Measurements from ENCODE around the gene MACF1. TPM values are rescaled to one million over a fixed set of nuclear protein-coding genes. Genes with fewer than 3 reads are reported as not detected.

The MACF1 gene
- total RNA-seq, 1 experiment from 2014 or later: 190 TPM

GRCh38 chr1:39422614-39423013 lies 218.1 kb downstream of the MACF1 start:
- Histone ChIP-seq H3K9ac (ENCODE audit: extremely low read depth, insufficient read length, low read length) (no peak overlapping the region), H3T11ph (ENCODE audit: low read length) (no peak overlapping the region), H2BK20ac (ENCODE audit: low read depth, low read length, poor library complexity, severe bottlenecking) (no peak overlapping the region), H4K20me1 (ENCODE audit: control insufficient read depth, insufficient read depth, insufficient read length) (no peaks in the 10 kb centered on the region), H3K23ac (ENCODE audit: insufficient read length, low read depth, low read length) (no peak overlapping the region), H3K27me3 (ENCODE audit: insufficient read depth, low read length) (0 out of 2 replicates have a peak, but pooled peaks cover 2% of the 10 kb centered on the region), H3K79me1 (ENCODE audit: insufficient read depth, low read depth, low read length, poor library complexity, severe bottlenecking) (no peaks in the 10 kb centered on the region), H3K4me2 (ENCODE audit: insufficient read depth, insufficient read length, low read length) (no peak overlapping the region), H3K4me1 (ENCODE audit: insufficient read depth, low read length) (no peaks in the 10 kb centered on the region), H4K91ac (ENCODE audit: insufficient read length, low read depth, low read length) (no peak overlapping the region), H4K8ac (replicated peaks; ENCODE audit: insufficient read length, low read depth, low read length) (no peak overlapping the region), H3K18ac (ENCODE audit: insufficient read length, low read depth, low read length) (no peak overlapping the region), H3K27ac (ENCODE audit: insufficient read length, low read depth, low read length) (no peak overlapping the region), H3K14ac (ENCODE audit: insufficient read depth, low read length) (no peak overlapping the region), H3K9me3 (ENCODE audit: control insufficient read depth, low read depth, low read length) (no peaks in the 10 kb centered on the region), H4K5ac (ENCODE audit: insufficient read length, low read depth, low read length) (no peak overlapping the region), H2AFZ (ENCODE audit: low read length) (no peak overlapping the region), H3K79me2 (ENCODE audit: insufficient read depth, low read length) (peaks cover 2% of the 10 kb centered on the region; the same call in 1 of the 2 replicates), H2BK120ac (ENCODE audit: low read depth, low read length, poor library complexity, severe bottlenecking) (no peak overlapping the region), H2BK15ac (ENCODE audit: low read depth, low read length) (no peak overlapping the region), H3K23me2 (ENCODE audit: insufficient read length, low read depth, low read length, poor library complexity, severe bottlenecking) (no peaks in the 10 kb centered on the region), H2BK12ac (ENCODE audit: insufficient read length, low read depth, low read length) (no peak overlapping the region), H3K4ac (ENCODE audit: low read depth, low read length) (no peak overlapping the region), H2BK5ac (ENCODE audit: insufficient read length, low read length) (no peak overlapping the region), H3K56ac (ENCODE audit: insufficient read length, low read depth, low read length) (no peak overlapping the region), H2AK5ac (ENCODE audit: insufficient read length, low read length) (no peak overlapping the region)
- no CpG with 5 or more reads among the region's 4 CpGs for WGBS (ENCODE audit: extremely low coverage, insufficient read length, low lambda C conversion rate)
- Mint-ChIP-seq H3K36me3 (ENCODE audit: insufficient read depth in 1 of 3, low read depth in 3 of 3) (peaks cover 37 to 66% (median 57%) of the 10 kb centered on the region in 3 experiments; a peak in 6 of 7 replicates), H3K4me1 (0 out of 4 replicates have a peak, but pooled peaks cover 0 to 2% of the 10 kb centered on the region in 2 experiments), H3K27me3 (ENCODE audit: low read depth) (no peaks in the 10 kb centered on the region), H3K9me3 (no peaks in the 10 kb centered on the region), H3K27ac (no peak overlapping the region), H3K4me3 (no peak overlapping the region)
- no peak for TF ChIP-seq CTCF (conservative IDR thresholded peaks at IDR 0.05)
- no peak for DNase-seq
